Skin epidermis (tissue), 12 donors: ENCODE measurements around the gene BHLHA15.
"Not testable (repeated sequence)": the region's sequence is repeated elsewhere in the genome, so short reads cannot be mapped to it uniquely, and the experiment has no call there.

Source experiments
- H3K27ac ChIP-seq, 21 experiments: fragments of 200-600 bp; sonication (generic) in 11 of 21; one replicate each; pipeline ENCODE4 v1.5.0; 2020; ENCODE audit warnings: mild to moderate bottlenecking in 3 of 21, inconsistent platforms in 2 of 21, moderate library complexity in 2 of 21
- H3K4me3 ChIP-seq, 7 experiments: fragments of 200-600 bp; sonication (generic) in 2 of 7; one replicate each; pipeline ENCODE4 v1.5.0; 2020; ENCODE audit warnings: inconsistent platforms in 2 of 7, mild to moderate bottlenecking in 2 of 7, moderate library complexity in 1 of 7

The BHLHA15 gene

DNA sequence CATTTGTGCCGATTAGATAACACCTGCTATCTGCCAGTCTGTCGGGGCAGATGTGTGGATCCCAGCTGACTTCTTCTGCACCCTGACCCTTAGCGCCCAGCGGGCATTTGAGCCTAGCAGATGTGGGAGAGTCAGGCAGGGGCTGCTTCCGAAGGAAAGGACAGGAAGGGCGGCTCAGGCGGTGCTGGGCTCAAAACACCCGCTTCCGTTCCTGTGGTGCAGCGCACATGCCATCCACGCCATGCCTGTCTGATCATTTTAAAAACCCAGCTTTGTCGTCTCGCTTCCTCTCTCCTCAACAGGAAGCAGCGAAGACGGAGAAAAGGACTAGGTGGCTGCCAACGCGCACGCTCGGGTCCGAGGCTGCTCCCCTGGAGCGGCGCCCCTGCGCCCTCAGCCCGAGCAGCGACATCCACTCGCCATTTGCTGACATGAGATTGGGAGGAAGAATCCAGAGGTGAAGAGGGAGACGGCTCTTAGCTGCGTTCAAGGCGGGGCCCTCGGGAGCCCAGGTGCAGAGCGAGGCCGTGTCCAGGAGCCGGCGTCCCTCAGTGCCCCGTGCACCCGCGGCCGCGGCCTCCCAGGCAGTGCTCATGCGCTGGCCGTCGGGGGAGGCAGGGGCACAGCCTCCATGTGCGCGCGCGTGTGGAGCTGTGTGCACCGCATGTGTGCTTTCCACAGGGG lies 5.9 kb upstream of the BHLHA15 start:
- Histone ChIP-seq H3K4me3 (no peak overlapping the region), H3K27ac (no peak overlapping the region)

DNA sequence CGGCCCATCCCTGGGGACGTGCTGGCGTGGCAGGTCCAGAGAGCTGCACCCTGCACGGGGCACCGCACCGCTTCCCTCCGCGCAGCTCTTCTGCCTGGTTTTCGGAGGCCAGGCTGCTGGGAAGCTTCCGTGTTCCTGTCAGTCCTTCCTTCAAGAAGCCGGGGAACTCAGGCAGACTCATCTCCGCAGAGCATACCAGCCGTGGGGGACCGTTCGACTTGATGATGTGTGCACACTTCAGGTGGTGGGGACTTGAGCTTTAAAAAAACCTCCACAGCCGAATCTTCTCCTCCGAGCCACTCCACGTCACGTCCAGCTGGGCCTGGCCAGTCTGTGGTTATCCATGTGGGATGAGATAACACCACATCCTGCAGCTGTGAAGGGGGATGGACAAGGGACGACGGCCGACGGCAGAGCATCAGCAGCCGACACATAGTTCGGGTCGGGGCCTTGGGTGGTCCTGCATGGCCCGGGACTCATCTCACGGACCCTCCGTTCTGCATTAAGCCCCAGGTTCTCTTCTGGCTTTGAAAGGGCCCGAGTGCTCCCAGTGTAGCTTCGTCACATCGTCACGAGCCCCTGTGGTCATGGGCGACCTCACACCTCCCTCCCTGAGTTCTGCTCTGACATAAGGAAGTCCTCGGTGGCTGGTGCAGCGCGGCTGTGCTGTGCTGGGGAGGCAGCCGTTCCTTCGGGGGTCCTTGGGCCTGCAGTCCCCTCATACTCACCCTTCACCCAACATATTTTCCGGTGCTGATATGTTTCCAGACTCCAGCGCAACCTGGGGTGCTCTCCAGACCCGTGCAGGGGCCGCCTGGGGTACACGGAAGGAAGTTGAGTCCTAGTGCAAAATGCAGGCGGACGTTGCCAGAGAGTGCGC lies 4.5 kb upstream of the BHLHA15 start:
- Histone ChIP-seq H3K4me3 (no peak overlapping the region), H3K27ac (no peak overlapping the region)

GRCh38 chr7:98209166-98209920 lies 1.9 kb upstream of the BHLHA15 start:
- Histone ChIP-seq H3K4me3 (no peak overlapping the region), H3K27ac (no peak overlapping the region)

DNA sequence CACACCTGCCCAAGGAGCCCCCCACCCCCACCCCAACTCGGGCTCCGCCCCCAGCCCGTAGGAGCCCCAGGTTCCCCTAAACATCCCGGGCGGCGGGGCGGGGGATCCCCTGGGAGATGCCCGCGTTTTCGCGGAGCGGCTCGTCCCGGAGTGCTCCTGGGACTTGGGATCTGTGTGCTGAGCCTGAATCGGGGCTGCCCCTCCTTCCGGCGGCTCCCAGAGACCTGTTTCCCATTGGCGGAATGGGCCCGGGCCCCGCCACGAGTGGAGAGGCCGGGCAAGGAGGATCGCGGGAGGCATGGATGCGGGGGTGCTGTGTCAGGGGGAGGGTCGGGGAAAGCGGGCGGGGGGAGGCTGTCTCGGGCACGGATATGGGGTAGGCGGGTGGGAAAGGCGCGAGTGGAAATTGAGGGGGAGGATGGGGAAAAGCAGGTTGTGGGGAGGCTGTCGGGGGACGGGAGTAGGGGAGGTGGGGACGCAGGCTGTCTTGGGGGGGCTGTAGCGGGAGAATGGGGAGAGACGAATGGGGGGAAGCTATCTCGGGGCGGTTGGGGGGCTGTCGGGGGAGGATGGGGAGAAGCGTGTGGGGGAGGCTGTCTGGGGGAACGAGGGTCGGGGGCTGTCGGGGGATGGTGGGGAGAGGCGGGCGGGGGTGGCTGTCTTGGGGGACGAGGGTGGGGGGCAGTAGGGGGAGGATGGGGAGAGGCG lies 572 bp upstream of the BHLHA15 start:
- Histone ChIP-seq H3K27ac (no peak overlapping the region), H3K4me3 (peak overlapping the region in 4 of 7 experiments; percentile 11 to 34 (median 18))

DNA sequence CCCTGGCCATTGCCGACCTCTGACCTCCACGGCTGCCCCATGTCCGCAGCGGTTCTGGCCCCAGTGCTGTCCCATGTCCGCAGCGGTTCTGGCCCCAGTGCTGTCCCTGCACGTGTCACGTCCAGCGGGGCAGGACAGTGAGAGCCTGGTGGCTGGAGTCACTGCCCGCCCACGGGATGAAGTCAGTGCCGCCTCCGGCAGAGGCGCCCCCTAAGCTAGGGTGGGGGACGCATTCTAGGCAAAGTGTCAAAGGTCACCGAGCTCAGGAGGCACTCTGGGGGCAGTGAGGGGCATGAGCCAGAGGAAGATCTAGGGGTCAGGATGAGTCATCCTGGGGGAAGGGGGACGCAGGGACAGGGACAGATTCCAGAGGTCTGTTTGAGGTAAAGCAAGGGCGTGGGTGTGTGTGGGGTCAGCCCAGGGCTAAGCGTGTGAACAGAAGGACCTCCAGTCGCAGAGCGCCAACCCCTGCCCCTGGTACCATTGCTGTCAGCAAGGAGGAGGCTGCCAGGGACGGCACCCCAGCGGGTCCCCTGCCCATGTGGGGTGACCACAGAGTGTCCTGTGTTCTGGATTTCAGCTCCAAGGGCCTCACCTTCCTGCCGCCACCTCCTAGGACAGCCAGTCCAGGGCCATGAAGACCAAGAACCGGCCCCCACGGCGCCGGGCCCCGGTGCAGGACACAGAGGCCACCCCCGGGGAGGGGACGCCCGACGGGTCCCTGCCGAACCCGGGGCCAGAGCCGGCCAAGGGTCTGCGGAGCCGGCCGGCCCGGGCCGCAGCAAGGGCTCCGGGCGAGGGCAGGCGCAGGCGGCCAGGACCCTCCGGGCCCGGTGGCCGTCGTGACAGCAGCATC lies 665 bp downstream of the BHLHA15 start:
- Histone ChIP-seq H3K27ac (peak overlapping the region in 1 of 21 experiments; percentile 33), H3K4me3 (peak overlapping the region in 4 of 7 experiments; percentile 3 to 34 (median 23))

GRCh38 chr7:98212532-98213041 lies 1.3 kb downstream of the BHLHA15 start:
- no peak overlapping the region for H3K4me3 ChIP-seq
- no peak overlapping the region for H3K27ac ChIP-seq

DNA sequence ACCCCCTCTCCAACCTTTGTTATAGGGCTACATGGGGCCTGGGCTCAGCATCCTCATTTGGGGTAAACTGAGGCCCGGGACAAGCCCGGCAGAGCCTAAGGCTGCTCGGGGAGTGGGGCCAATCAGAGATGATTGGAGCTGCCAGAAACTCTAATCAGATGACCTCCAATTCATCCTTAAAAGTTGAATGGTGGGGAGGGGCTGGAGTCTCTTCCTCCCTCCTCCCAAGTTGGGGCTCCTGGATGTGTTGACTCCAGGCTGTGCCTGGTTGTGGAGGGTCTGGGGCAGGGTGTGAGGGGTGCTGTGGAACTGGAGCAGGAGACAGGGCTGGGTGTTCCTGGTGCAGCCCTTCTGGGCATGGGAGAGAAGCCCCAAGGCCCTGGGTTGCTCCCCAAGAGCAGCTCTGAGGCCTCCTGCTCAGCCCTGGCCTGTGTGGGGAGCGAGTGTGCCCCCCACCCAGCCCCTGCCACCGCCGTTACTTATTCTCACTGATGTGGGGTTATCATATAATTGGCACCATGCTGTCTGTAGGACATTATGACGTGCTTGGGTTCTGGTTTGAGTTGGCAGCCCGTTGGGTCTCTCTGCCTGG lies 2.2 kb downstream of the BHLHA15 start:
- Histone ChIP-seq H3K27ac (no peak overlapping the region), H3K4me3 (no peak overlapping the region)

GRCh38 chr7:98213888-98214810 lies 2.9 kb downstream of the BHLHA15 start:
- Histone ChIP-seq H3K4me3 (no peak overlapping the region), H3K27ac (no peak overlapping the region)

GRCh38 chr7:98214811-98215321 lies 3.6 kb downstream of the BHLHA15 start:
- no peak overlapping the region for H3K27ac ChIP-seq
- no peak overlapping the region for H3K4me3 ChIP-seq

GRCh38 chr7:98215561-98216495 lies 4.6 kb downstream of the BHLHA15 start:
- Histone ChIP-seq H3K27ac (no peak overlapping the region), H3K4me3 (no peak overlapping the region)

DNA sequence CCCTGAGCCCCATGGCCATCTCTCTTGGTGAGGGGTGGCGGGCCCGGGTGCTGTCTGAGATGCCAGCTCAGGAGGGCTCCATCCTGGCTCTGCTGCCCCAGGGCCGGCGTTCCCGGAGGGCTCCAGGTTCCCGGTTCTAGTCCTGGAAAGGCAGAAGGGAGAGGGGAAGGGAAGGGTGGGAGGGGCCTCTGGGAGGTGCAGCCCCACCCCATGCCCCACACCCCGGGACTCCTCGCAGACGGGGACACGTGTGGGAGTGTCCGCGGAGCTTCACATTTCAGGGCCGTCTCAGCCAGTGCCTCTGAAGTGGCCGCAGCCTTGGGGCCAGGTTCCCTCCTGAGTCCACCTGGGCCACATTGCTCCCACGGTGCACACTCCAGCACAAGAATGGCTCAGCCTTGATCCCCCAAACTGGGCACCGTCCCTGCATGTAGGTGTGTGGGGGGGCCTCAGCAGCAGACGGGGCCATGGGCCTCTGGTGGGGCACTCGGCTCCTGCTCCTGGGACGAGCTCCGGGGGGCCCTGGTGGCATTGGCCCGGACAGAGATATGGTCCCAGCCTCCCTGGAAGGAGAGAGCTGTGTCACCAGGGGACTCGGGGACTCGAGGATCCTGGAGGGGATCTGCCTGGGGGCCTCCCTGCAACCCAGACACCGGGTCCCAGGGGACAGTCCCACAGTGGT lies 5.8 kb downstream of the BHLHA15 start:
- Histone ChIP-seq H3K27ac (no peak overlapping the region), H3K4me3 (no peak overlapping the region)

- Histone ChIP-seq H3K27ac (no peak overlapping the region), H3K4me3 (no peak overlapping the region)
Measured at GRCh38 chr7:98217623-98218582, 6.7 kb downstream of the BHLHA15 start.

- not testable (repeated sequence) for H3K27ac ChIP-seq, H3K4me3 ChIP-seq
Measured at GRCh38 chr7:98219382-98219781, 8.1 kb downstream of the BHLHA15 start.
